ENCODE results near the gene PCTP.

The PCTP gene

DNA sequence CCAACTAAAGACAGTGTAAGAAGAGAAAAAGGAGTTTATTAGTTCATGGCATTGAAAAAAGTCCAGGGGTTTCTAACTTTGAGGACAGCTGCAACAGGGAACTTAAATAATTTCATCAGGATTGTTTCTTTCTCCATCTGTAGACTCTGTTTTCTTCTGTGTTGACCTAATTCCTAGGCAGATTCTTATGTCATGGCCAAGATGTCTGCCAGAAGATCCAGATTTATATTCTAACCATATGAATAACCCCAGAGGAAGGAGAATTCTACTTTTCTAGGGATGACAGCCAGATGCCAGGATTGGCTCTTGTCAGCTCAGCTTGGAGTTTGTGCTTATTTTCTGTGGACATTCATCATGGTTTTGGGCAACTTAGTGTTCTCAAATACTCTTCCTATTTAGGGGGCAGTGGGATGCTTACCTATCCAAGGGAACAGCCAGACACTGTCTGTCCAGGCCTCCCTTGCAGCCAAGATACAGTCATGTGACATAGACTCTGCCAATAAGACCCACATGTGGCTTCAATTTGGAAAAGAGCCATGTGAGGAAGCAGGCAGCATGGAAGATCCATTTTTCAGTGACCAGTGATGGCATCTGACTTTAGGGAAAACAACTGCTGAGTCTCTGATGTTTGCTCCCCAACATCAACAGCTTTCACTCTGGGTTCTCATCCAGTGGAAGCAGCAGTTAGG lies 18.2 kb downstream of the PCTP start:
- Mint-ChIP-seq H3K27ac (ENCODE audit: low read depth) (no peak overlapping the region), H3K4me1 (no peaks in the 10 kb centered on the region), H3K36me3 (ENCODE audit: insufficient read depth) (peaks cover 10% of the 10 kb centered on the region), H3K27me3 (no peaks in the 10 kb centered on the region), H3K9me3 (no peaks in the 10 kb centered on the region), H3K4me3 (no peak overlapping the region)
- DNase-seq (ENCODE audit: low spot score in 2 of 2) (no peak), ATAC-seq (replicated peaks; ENCODE audit: extremely low read depth, poor library complexity, severe bottlenecking) (no peak)

DNA sequence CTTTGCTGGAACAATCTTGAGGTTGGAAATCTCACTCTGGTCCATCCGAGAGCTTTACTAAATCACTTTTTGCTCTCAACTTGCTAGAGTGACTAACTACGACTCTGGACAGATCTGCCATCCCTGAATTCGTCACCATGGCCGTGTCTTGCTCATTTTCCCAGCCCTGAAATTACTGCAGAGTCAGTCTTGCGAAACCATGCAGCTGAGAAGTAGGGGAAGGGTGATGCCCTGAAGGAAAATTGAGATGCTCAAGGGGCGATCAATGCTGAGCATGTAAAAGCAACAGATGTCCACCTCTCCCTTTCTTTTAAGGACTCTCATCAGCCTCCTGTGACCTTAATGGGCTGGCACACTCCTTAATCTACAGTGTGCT lies 18.8 kb downstream of the PCTP start:
- H3K36me3 Mint-ChIP-seq (ENCODE audit: insufficient read depth): peaks cover 11% of the 10 kb centered on the region
- no peak overlapping the region for H3K27ac Mint-ChIP-seq (ENCODE audit: low read depth)
- H3K9me3 Mint-ChIP-seq: no peaks in the 10 kb centered on the region
- no peak overlapping the region for H3K4me3 Mint-ChIP-seq
- ATAC-seq (replicated peaks; ENCODE audit: extremely low read depth, poor library complexity, severe bottlenecking): no peak
- H3K27me3 Mint-ChIP-seq: no peaks in the 10 kb centered on the region
- no peaks in the 10 kb centered on the region for H3K4me1 Mint-ChIP-seq
- no peak for DNase-seq (ENCODE audit: low spot score in 2 of 2)

DNA sequence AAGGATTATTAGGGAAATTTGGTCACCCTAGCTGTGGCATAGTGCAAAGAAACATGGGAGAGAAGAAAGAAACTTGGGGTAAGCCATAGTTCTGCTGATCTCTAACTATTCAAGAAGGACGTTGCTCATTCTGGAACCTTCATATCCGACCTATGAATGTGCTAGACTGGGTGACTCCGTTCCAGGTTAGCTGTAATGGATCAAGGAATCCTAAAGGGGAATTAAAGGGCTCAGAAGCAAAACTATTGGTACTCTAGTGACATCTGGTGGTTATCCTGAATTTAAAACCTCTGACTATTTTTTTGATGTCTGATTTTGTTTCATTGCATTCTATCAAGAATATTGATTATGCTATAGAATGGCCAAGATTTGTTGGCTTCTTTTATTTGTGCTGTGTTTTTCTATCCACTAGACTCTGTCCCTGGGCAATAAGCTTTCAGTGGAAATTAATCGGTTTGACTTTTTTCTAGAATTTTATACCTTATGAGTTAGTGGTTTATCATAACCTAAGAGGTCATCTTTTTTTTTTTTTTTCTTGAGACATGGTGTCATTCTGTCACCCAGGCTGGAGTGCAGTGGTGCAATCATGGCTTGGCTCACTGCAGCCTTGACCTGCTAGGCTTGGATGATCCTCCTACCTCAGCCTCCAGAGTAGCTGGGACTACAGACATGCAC lies 19.5 kb downstream of the PCTP start:
- no peaks in the 10 kb centered on the region for H3K4me1 Mint-ChIP-seq
- no peaks in the 10 kb centered on the region for H3K27me3 Mint-ChIP-seq
- DNase-seq (ENCODE audit: low spot score in 2 of 2): no peak
- H3K27ac Mint-ChIP-seq (ENCODE audit: low read depth): no peak overlapping the region
- no peaks in the 10 kb centered on the region for H3K9me3 Mint-ChIP-seq
- H3K4me3 Mint-ChIP-seq: no peak overlapping the region
- peaks cover 12% of the 10 kb centered on the region for H3K36me3 Mint-ChIP-seq (ENCODE audit: insufficient read depth)
- ATAC-seq (replicated peaks; ENCODE audit: extremely low read depth, poor library complexity, severe bottlenecking): no peak

DNA sequence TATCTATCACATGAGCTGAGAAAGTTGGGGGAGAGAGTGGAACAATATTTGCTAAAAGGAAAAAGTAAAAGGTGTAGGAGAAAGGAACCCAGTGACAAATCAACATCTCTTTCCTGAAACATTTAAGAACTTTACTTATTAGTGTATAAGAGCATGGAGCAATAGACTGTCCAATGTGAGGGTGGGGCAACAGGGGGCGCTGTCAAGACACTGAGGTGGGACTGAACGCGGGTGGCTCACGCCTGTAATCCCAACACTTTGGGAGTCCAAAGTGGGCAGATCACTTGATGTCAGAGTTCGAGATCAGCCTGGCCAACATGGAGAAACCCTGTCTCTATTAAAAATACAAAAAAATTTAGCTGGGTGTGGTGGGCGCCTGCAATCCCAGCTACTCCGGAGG lies 21.2 kb downstream of the PCTP start:
- Mint-ChIP-seq H3K27me3 (no peaks in the 10 kb centered on the region), H3K27ac (ENCODE audit: low read depth) (no peak overlapping the region), H3K36me3 (ENCODE audit: insufficient read depth) (peaks cover 18% of the 10 kb centered on the region), H3K4me1 (no peaks in the 10 kb centered on the region), H3K4me3 (no peak overlapping the region), H3K9me3 (no peaks in the 10 kb centered on the region)
- ATAC-seq (replicated peaks; ENCODE audit: extremely low read depth, poor library complexity, severe bottlenecking): no peak
- no peak for DNase-seq (ENCODE audit: low spot score in 2 of 2)

DNA sequence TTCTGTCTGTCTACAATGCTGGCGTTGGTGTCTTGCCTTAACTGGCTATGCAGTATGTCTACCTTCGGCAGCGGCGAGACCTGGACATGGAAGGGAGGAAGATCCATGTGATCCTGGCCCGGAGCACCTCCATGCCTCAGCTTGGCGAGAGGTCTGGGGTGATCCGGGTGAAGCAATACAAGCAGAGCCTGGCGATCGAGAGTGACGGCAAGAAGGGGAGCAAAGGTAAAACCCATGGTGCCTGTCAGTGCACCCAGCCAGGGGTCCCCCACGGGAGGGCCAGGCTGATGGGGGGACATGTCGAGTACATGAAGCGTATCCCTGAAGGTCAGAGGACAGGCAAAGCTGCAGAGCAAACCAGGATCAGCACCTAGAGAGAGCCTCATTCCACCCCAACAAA lies 22.8 kb downstream of the PCTP start:
- Mint-ChIP-seq H3K36me3 (ENCODE audit: insufficient read depth) (peaks cover 19% of the 10 kb centered on the region), H3K4me3 (no peak overlapping the region), H3K4me1 (no peaks in the 10 kb centered on the region), H3K27me3 (no peaks in the 10 kb centered on the region), H3K27ac (ENCODE audit: low read depth) (no peak overlapping the region), H3K9me3 (no peaks in the 10 kb centered on the region)
- no peak for ATAC-seq (replicated peaks; ENCODE audit: extremely low read depth, poor library complexity, severe bottlenecking)
- no peak for DNase-seq (ENCODE audit: low spot score in 2 of 2)

DNA sequence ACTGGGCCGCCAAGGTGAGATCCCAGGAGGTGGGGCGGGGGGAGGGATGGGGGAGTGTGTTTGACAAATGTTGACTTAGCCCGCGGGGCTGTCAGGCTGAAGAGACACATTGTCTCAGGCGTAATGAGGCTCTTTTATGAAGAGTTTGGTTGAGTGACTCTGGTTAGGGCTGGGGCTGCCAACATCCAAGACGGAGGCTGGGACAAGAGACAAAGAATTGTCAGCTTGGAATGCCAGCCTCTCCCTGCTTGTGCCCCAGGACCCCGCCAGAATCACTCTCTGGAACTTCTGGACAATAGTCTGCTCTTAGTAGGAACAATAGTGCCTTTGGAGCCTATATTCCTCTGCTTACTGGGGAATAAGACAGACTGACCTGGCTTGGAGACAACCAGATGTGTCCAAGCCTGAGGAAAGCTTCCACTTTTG lies 24.0 kb downstream of the PCTP start:
- DNase-seq (ENCODE audit: low spot score in 2 of 2) (no peak), ATAC-seq (replicated peaks; ENCODE audit: extremely low read depth, poor library complexity, severe bottlenecking) (no peak)
- Mint-ChIP-seq H3K4me3 (no peak overlapping the region), H3K4me1 (no peaks in the 10 kb centered on the region), H3K9me3 (no peaks in the 10 kb centered on the region), H3K27ac (ENCODE audit: low read depth) (no peak overlapping the region), H3K27me3 (no peaks in the 10 kb centered on the region), H3K36me3 (ENCODE audit: insufficient read depth) (peaks cover 16% of the 10 kb centered on the region)

DNA sequence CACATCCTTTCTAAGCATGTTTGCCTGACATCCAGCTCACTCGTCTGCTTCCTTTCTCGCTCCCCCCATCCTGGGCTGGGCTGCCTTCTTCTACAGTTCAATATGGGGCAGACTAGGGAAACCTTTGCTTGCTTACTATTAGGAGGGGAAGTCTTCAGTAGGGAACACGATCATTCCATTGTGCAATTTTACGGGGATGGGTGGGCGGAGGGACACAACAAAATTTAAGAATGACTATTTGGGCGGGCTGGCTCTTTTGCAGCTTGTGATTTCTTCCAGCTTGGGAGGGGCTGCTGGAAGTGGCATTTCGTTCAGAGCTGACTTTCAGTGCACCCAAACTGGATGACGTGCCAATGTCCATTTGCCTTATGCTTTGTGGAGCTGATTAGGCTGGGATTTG lies 25.4 kb downstream of the PCTP start:
- DNase-seq (ENCODE audit: low spot score in 2 of 2): no peak
- Mint-ChIP-seq H3K27me3 (no peaks in the 10 kb centered on the region), H3K36me3 (ENCODE audit: insufficient read depth) (peaks cover 16% of the 10 kb centered on the region), H3K4me1 (no peaks in the 10 kb centered on the region), H3K9me3 (no peaks in the 10 kb centered on the region), H3K27ac (ENCODE audit: low read depth) (no peak overlapping the region), H3K4me3 (no peak overlapping the region)
- ATAC-seq (replicated peaks; ENCODE audit: extremely low read depth, poor library complexity, severe bottlenecking): no peak

DNA sequence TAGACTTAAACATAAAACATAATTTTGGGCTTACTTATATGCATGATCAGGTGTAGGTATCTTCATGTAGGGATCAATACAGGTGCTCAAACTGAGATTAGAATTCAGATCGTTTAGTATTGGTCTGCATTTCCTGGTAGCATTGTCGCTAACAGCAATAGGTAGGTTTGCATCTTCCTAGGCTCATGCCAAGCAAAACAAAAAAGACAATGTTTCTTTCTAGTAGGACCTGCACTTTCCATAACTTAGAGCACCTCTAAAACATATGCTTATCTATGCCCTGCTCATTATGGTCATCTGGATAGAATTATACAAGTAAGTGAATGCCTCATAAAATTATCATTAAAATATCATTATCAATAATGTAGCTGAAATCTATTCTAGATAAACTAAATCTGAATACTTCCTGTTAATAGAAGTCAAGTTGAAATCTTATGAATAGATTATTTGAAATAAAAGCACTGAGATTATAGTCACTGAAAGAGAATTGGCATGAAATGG lies 26.7 kb downstream of the PCTP start:
- H3K4me3 Mint-ChIP-seq: no peak overlapping the region
- no peaks in the 10 kb centered on the region for H3K27me3 Mint-ChIP-seq

DNA sequence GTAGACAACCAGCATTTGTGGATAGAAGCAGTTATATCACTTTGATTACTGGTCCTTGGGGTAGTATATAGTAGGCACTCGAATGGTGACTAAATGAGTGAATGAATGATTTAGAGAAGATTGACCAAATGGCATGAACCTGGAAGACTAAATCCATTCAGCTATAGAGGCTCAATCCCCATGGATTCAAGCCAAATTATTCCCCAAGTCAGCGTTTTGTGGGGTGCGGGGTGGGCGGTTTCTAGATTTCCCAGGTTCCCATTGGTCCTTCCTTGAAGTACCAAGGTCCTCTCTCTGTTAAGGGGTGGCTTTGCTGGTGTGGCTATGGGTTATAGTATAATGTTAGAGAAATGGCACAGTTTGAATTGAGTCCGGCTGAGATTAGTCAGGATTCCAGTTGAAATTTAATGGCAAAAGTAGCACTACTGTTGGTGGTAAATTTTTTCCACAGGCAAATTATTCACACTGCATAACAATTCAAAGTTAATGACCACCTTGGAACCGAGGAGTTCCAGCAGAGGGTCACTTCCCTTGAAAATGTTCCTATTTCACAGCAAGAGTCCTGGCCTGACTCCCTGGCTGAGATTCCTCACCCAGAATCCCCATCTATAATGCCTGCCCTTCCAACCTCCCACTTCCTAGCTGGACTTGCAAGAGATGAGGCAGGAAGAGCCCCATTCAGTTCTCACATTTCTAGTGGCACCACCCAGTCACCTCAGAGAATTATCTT lies 27.7 kb downstream of the PCTP start:
- Mint-ChIP-seq H3K9me3 (no peaks in the 10 kb centered on the region), H3K27me3 (no peaks in the 10 kb centered on the region), H3K36me3 (ENCODE audit: insufficient read depth) (peaks cover 10% of the 10 kb centered on the region), H3K4me3 (no peak overlapping the region), H3K27ac (ENCODE audit: low read depth) (no peak overlapping the region), H3K4me1 (no peaks in the 10 kb centered on the region)
- no peak for DNase-seq (ENCODE audit: low spot score in 2 of 2)
- no peak for ATAC-seq (replicated peaks; ENCODE audit: extremely low read depth, poor library complexity, severe bottlenecking)

More for the DNA sequence above, 26.7 kb downstream of the PCTP start:
- no peak for ATAC-seq (replicated peaks; ENCODE audit: extremely low read depth, poor library complexity, severe bottlenecking)
- Mint-ChIP-seq H3K4me1 (no peaks in the 10 kb centered on the region), H3K27ac (ENCODE audit: low read depth) (no peak overlapping the region), H3K36me3 (ENCODE audit: insufficient read depth) (peaks cover 12% of the 10 kb centered on the region), H3K9me3 (no peaks in the 10 kb centered on the region)
- no peak for DNase-seq (ENCODE audit: low spot score in 2 of 2)

DNA sequence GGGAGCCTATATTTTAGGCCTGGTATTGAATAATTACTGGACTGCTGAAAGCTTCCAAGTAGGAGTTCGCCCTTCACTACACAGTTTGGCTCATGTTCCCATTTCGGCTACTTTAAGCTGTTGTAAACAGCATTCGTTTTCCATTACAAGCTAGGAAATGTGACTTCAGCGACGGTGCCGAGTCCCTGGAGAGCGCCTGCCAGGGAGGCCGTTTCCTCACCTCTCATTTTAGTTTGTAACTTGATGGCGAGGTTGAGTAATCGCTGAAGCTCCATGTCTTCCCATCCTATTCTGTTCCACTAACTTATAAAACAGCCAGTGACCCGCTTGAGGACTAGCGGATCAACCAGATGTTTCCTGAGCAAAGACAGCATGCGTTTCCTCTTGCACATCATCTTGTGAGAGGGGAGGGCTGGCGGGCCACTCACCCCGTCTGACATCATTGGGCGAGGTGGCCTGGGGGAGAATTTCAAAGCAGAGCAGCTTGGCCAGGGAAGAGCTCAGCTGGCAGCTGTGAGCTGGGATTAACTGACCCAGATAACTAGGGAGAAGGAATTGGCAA lies 32.9 kb downstream of the PCTP start:
- Mint-ChIP-seq H3K27ac (ENCODE audit: low read depth) (no peak overlapping the region), H3K27me3 (peaks cover 13% of the 10 kb centered on the region), H3K4me3 (no peak overlapping the region), H3K36me3 (ENCODE audit: insufficient read depth) (no peaks in the 10 kb centered on the region), H3K4me1 (no peaks in the 10 kb centered on the region), H3K9me3 (no peaks in the 10 kb centered on the region)
- DNase-seq (ENCODE audit: low spot score in 2 of 2) (no peak), ATAC-seq (replicated peaks; ENCODE audit: extremely low read depth, poor library complexity, severe bottlenecking) (no peak)

DNA sequence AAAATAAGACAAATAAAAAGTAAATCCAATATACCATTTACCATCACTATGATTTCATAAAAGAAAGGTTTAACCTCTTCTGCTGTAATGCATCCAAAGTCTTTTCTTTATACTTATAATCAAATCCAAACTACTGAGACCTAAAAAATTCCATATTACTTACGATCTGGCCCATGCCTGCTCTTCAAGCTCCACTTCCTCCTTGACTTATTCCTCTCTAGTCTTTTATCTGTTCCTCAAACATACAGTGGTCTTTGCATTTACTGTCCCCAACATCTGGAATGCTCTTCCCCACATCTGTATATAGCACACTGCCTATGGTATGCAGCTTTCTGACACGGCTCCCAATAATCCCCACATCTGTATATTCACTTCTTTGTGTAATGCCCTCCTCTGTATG lies 33.8 kb downstream of the PCTP start:
- ATAC-seq (replicated peaks; ENCODE audit: extremely low read depth, poor library complexity, severe bottlenecking) (no peak), DNase-seq (ENCODE audit: low spot score in 2 of 2) (no peak)
- H3K4me3 Mint-ChIP-seq: no peak overlapping the region
- no peak overlapping the region for H3K27ac Mint-ChIP-seq (ENCODE audit: low read depth)
- no peaks in the 10 kb centered on the region for H3K4me1 Mint-ChIP-seq
- H3K27me3 Mint-ChIP-seq: peaks cover 21% of the 10 kb centered on the region
- no peaks in the 10 kb centered on the region for H3K36me3 Mint-ChIP-seq (ENCODE audit: insufficient read depth)
- H3K9me3 Mint-ChIP-seq: no peaks in the 10 kb centered on the region

DNA sequence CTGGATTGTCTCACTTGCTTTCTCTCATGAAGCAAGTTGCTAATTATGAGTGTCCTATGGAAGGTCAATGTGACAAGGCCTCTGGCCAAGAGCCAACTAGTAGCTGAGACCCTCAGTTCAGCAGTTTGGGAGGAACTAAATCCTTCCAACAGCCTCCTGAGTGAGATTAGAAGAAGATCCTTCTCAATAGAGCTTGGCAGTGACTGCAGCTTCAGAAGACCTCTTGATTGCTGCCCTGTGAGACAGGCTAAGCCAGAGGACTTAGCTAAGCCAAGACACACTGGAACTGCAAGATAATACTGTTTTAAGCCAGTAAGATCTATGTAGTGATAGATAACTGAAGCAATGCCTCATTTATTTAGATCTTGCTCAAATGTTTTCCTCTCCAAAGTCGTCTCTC lies 34.3 kb downstream of the PCTP start:
- H3K4me1 Mint-ChIP-seq: no peaks in the 10 kb centered on the region

More for the DNA sequence above, 34.3 kb downstream of the PCTP start:
- no peaks in the 10 kb centered on the region for H3K36me3 Mint-ChIP-seq (ENCODE audit: insufficient read depth)
- H3K27me3 Mint-ChIP-seq: peaks cover 21% of the 10 kb centered on the region
- H3K4me3 Mint-ChIP-seq: no peak overlapping the region
- no peaks in the 10 kb centered on the region for H3K9me3 Mint-ChIP-seq
- ATAC-seq (replicated peaks; ENCODE audit: extremely low read depth, poor library complexity, severe bottlenecking): no peak
- H3K27ac Mint-ChIP-seq (ENCODE audit: low read depth): no peak overlapping the region
- DNase-seq (ENCODE audit: low spot score in 2 of 2): no peak

All from central memory CD8-positive, alpha-beta T cell (primary cell).